A549 (cell line): Measurements from ENCODE around the gene TSR1. TPM values are rescaled to one million over a fixed set of nuclear protein-coding genes. Genes with fewer than 3 reads are reported as not detected.

ENCODE experiments used
- ATAC-seq, 2 experiments: fragments of 200-7000 bp in 1 of 2; fragments of >200 bp in 1 of 2; cut with Nextera tagmentation in 1 of 2; cut with Tn5 transposase in 1 of 2; 3 replicates each; pipeline versions ENCODE4 v1.8.0 to v1.9.1; 2018 to 2020; ENCODE audit warnings: mild to moderate bottlenecking in 1 of 2, moderate library complexity in 1 of 2
- CTCF ChIA-PET: fragments of 300-600 bp; sonication (Branson Sonifier 250); formaldehyde crosslinking; extraction: SDS; loops from one replicate; lab custom pipeline; 2021; ENCODE audit warnings: antibody characterized with exemption, inconsistent platforms; lab: Yijun Ruan, JAX
- POLR2A ChIA-PET: fragments of 350-600 bp; formaldehyde crosslinking; extraction: SDS; loops from one replicate; lab custom pipeline; 2021; ENCODE audit warnings: antibody characterized with exemption, inconsistent platforms; lab: Yijun Ruan, JAX
- DNase-seq, 2 experiments: peaks; one replicate each; pipeline versions ENCODE4 v3.0.0 to v3.0.0-alpha.2; 2011 to 2016; ENCODE audit warnings: low read depth in 1 of 2, low spot score in 1 of 2
- FAIRE-seq: peaks from 2 replicates; lab custom pipeline; 2011; peaks lifted over from hg19 to GRCh38; lab: Jason Lieb, UNC
- H3K27ac ChIP-seq, 2 experiments: fragments of >200 bp; sonication (Bioruptor Twin); formaldehyde crosslinking; 3 replicates each; pipeline ENCODE4 v1.5.1; 2016 to 2017
- H3K4me1 ChIP-seq: fragments of >200 bp; sonication (Bioruptor Twin); formaldehyde crosslinking; 3 replicates; pipeline ENCODE4 v1.6.1; 2016
- H3K4me2 ChIP-seq: fragments of >200 bp; sonication (Bioruptor Twin); formaldehyde crosslinking; 3 replicates; pipeline ENCODE4 v1.6.1; 2016
- H3K4me3 ChIP-seq: fragments of >200 bp; sonication (Bioruptor Twin); formaldehyde crosslinking; 3 replicates; pipeline ENCODE4 v1.5.1; 2016
- H3K9me3 ChIP-seq: fragments of >200 bp; sonication (Bioruptor Twin); formaldehyde crosslinking; 3 replicates; pipeline ENCODE4 v1.6.1; 2016
- BHLHE40 ChIP-seq: IDR thresholded peaks from 2 replicates; pipeline ENCODE4 v1.6.1; 2012; ENCODE audit warnings: low read depth, low read length, inconsistent platforms
- CBX8 ChIP-seq: fragments of 200-600 bp; sonication (generic); IDR thresholded peaks from 2 replicates; pipeline ENCODE4 v1.6.1; 2016
- CEBPB ChIP-seq, 2 experiments: fragments of >200 bp in 1 of 2; sonication (Bioruptor Twin) in 1 of 2; formaldehyde crosslinking in 1 of 2; IDR thresholded peaks; 2 replicates each; pipeline ENCODE4 v1.6.1; 2012 to 2016
- CHD2 ChIP-seq: fragments of 150-350 bp; IDR thresholded peaks from 2 replicates; pipeline ENCODE4 v1.6.1; 2014; ENCODE audit warnings: low read length; ENCODE audit not compliant: partially characterized antibody
- CHD4 ChIP-seq: fragments of 200-600 bp; sonication (generic); IDR thresholded peaks from 2 replicates; pipeline ENCODE4 v1.6.1; 2016; ENCODE audit warnings: antibody characterized with exemption, mild to moderate bottlenecking, borderline replicate concordance
- EHMT2 ChIP-seq: fragments of 200-600 bp; sonication (generic); IDR thresholded peaks from 2 replicates; pipeline ENCODE4 v1.6.1; 2016; ENCODE audit warnings: antibody characterized with exemption, low read depth, mild to moderate bottlenecking, moderate library complexity
- ESRRA ChIP-seq: fragments of 150-350 bp; IDR thresholded peaks from 2 replicates; pipeline ENCODE4 v1.6.1; 2014; ENCODE audit warnings: mild to moderate bottlenecking, low read length, borderline replicate concordance
- FOSB ChIP-seq: fragments of 250-450 bp; sonication (Bioruptor Pico); IDR thresholded peaks from 2 replicates; pipeline ENCODE4 v1.5.0; 2020; ENCODE audit warnings: mild to moderate bottlenecking, moderate library complexity
- FOSL2 ChIP-seq, 2 experiments: fragments of 450-650 bp in 1 of 2; fragments of >200 bp in 1 of 2; sonication (Bioruptor Twin) in 1 of 2; formaldehyde crosslinking; IDR thresholded peaks; 2 replicates each; pipeline versions ENCODE4 v1.5.0 to v1.6.1; 2016 to 2020; ENCODE audit warnings: mild to moderate bottlenecking in 1 of 2, moderate library complexity in 1 of 2
- HEYL ChIP-seq: fragments of 250-450 bp; sonication (Bioruptor Pico); IDR thresholded peaks from 2 replicates; pipeline ENCODE4 v1.8.0; 2021; ENCODE audit warnings: mild to moderate bottlenecking, moderate library complexity
- HOXB5 ChIP-seq: fragments of 250-450 bp; sonication (Bioruptor Pico); IDR thresholded peaks from 2 replicates; pipeline ENCODE4 v1.5.0; 2020; ENCODE audit warnings: mild to moderate bottlenecking, moderate library complexity
- KDM1A ChIP-seq: fragments of 200-600 bp; sonication (generic); IDR thresholded peaks from 2 replicates; pipeline ENCODE4 v1.6.1; 2016; ENCODE audit warnings: low read depth, mild to moderate bottlenecking
- MAFK ChIP-seq: fragments of 450-650 bp; IDR thresholded peaks from 2 replicates; pipeline ENCODE4 v1.6.1; 2014; ENCODE audit not compliant: partially characterized antibody
- MYC ChIP-seq: IDR thresholded peaks from 2 replicates; pipeline ENCODE4 v1.6.1; 2012; ENCODE audit warnings: mild to moderate bottlenecking, inconsistent platforms, low read length, improper control_type of control experiment, borderline replicate concordance
- NFE2L2 ChIP-seq: fragments of 150-350 bp; conservative IDR thresholded peaks from 2 replicates; pipeline ENCODE4 v1.6.1; 2014; ENCODE audit warnings: low read length
- NR3C1 ChIP-seq: fragments of >200 bp; sonication (Bioruptor Twin); formaldehyde crosslinking; IDR thresholded peaks from 3 replicates; pipeline ENCODE4 v1.6.1; 2017
- POLR2A ChIP-seq: IDR thresholded peaks from 2 replicates; pipeline ENCODE4 v1.6.1; 2012; ENCODE audit warnings: mild to moderate bottlenecking, low read length
- RAD21 ChIP-seq, 2 experiments: fragments of >200 bp in 1 of 2; sonication (Bioruptor Twin) in 1 of 2; formaldehyde crosslinking in 1 of 2; IDR thresholded peaks in 1 of 2; conservative IDR thresholded peaks in 1 of 2; 2 replicates in 1 of 2; 3 replicates in 1 of 2; pipeline ENCODE4 v1.6.1; 2012 to 2018; ENCODE audit warnings: inconsistent platforms in 1 of 2
- RCOR1 ChIP-seq: fragments of 150-350 bp; IDR thresholded peaks from 2 replicates; pipeline ENCODE4 v1.6.1; 2014; ENCODE audit warnings: antibody characterized with exemption, low read length, low read depth
- SMC3 ChIP-seq: fragments of >200 bp; sonication (Bioruptor Twin); formaldehyde crosslinking; IDR thresholded peaks from 3 replicates; pipeline ENCODE4 v1.6.1; 2018; ENCODE audit warnings: inconsistent platforms
- ZC3H11A ChIP-seq: fragments of 450-650 bp; IDR thresholded peaks from 2 replicates; pipeline ENCODE4 v1.6.1; 2014; ENCODE audit warnings: antibody characterized with exemption, mild to moderate bottlenecking
- WGBS: methylation state at CpG from one replicate; pipeline ENCODE4 v1.1.6; 2017; ENCODE audit errors: missing lambda C conversion rate; 5-methylcytosine and 5-hydroxymethylcytosine counted together
- polyA plus RNA-seq, 4 experiments: library from polyadenylated mRNA; depleted of rRNA in 3 of 4; stranded (reverse); fragments of >200 nt; fragmentation: RNase III in 1 of 4; extraction: RNeasy Plus Mini Kit Qiagen cat#74134 plus additional on column Dnase treatment in 1 of 4; gene quantifications; 2 replicates in 3 of 4; 3 replicates in 1 of 4; pipeline ENCODE4 v1.2.3, GENCODE V29; 2011 to 2017
- TF ChIP-seq, protein P1 (sequence below): IDR thresholded peaks from 2 replicates; pipeline ENCODE4 v1.6.1; 2012
- TF ChIP-seq, protein P2 (sequence below): IDR thresholded peaks from 2 replicates; pipeline ENCODE4 v1.6.1; 2012
- TF ChIP-seq, protein P3 (sequence below): fragments of 150-350 bp; IDR thresholded peaks from 2 replicates; pipeline ENCODE4 v1.6.1; 2014; ENCODE audit warnings: low read depth, mild to moderate bottlenecking, low read length
- TF ChIP-seq, protein P4 (sequence below): fragments of 250-450 bp; sonication (Bioruptor Pico); IDR thresholded peaks from 2 replicates; pipeline ENCODE4 v1.5.0; 2021; ENCODE audit warnings: mild to moderate bottlenecking, moderate library complexity, borderline replicate concordance

Gene TSR1
- polyA plus RNA-seq, 2 of the 4 experiments (the other 2 are of a cell fraction) = 38.3 to 84.1 TPM

DNA sequence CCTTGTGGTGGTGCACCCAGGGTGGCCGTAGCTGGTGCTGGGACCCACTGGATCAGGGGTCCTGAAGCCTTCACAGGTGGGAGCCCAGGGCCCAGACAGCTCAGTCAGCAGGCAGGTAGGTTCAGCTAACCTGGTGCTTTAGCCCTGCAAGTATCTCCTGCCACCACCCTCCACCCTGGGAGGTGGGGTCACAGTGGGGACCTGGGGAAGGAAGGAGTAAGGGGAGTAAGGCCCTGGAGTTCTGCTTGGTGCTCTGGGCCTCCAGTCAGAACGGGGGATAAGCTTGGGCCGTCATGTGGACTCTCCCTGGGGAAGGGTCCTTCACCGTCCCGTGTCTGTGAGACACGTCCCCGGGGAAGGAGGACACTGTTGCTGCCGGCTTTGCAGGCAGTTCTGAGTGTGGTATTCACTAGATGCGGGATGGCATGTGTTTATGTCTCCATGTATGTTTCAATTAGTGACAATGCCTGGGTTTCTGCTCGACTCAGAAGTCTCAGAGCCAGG lies 21.7 kb upstream of the TSR1 start:
- Histone ChIP-seq H3K27ac (peak overlapping the region in 1 of 2 experiments; percentile 50; a peak in 3 of 6 replicates), H3K9me3 (no peaks in the 10 kb centered on the region), H3K4me2 (no peak overlapping the region), H3K4me1 (peaks cover 24% of the 10 kb centered on the region), H3K4me3 (no peak overlapping the region)
- CTCF ChIA-PET = interaction anchor here (0.8 to 15.8 kb wide), 9 partner anchors 9 to 126 kb away, joined by 3 to 255 read pairs (median 4); partner anchors contain the start of gene TSR1
- WGBS = 82% methylated on average over 10 of the region's 10 CpGs
- ATAC-seq = no peak
- no peak for FAIRE-seq
- DNase-seq = no peak
- TF ChIP-seq EHMT2 (no peak), RAD21 (conservative IDR thresholded peaks at IDR 0.05 in 1 of 2, IDR thresholded peaks at IDR 0.05 in 1 of 2) (no peak), CBX8 (no peak), POLR2A (no peak), FOSB (CRISPR knock-in tag) (no peak), HEYL (CRISPR knock-in tag) (no peak)
- TF ChIP-seq, protein P1, sequence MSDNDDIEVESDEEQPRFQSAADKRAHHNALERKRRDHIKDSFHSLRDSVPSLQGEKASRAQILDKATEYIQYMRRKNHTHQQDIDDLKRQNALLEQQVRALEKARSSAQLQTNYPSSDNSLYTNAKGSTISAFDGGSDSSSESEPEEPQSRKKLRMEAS = no peak
- POLR2A ChIA-PET = no interaction called here

DNA sequence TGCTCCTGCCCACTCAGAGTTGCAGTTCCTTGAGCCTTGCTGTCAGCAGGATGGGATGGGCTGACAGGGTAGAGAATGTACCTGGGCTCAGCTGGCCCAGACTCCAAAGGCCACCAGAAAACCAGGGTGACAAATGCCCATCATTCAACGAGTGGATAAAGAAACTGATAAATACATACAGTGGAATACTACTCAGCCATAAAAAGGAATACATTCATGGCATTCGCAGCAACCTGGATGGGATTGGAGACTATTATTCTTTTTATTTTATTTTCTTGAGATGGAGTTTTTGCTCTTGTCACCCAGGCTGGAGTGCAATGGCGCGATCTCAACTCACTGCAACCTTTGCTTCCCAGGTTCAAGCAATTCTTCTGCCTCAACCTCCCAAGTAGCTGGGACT lies 21.0 kb upstream of the TSR1 start:
- ChIA-PET POLR2A (no interaction called here), CTCF (interaction anchor here (1.0 to 15.8 kb wide), 6 partner anchors 9 to 76 kb away, joined by 4 to 255 read pairs (median 30); no protein-coding TSS in a partner anchor)
- Histone ChIP-seq H3K4me2 (no peak overlapping the region), H3K27ac (no peak overlapping the region), H3K9me3 (no peaks in the 10 kb centered on the region), H3K4me3 (no peak overlapping the region), H3K4me1 (peaks cover 24% of the 10 kb centered on the region)
- 91% methylated on average over 4 of the region's 4 CpGs for WGBS
- TF ChIP-seq MYC = no peak
- TF ChIP-seq, protein P2, sequence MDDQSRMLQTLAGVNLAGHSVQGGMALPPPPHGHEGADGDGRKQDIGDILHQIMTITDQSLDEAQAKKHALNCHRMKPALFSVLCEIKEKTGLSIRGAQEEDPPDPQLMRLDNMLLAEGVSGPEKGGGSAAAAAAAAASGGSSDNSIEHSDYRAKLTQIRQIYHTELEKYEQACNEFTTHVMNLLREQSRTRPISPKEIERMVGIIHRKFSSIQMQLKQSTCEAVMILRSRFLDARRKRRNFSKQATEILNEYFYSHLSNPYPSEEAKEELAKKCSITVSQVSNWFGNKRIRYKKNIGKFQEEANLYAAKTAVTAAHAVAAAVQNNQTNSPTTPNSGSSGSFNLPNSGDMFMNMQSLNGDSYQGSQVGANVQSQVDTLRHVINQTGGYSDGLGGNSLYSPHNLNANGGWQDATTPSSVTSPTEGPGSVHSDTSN = no peak
- no peak for TF ChIP-seq RCOR1
- TF ChIP-seq CBX8 = no peak
- TF ChIP-seq ESRRA = no peak
- no peak for TF ChIP-seq NFE2L2
- TF ChIP-seq BHLHE40 = no peak
- no peak for TF ChIP-seq CEBPB (IDR thresholded peaks at IDR 0.05)
- no peak for TF ChIP-seq FOSB (CRISPR knock-in tag)
- no peak for FAIRE-seq
- no peak for ATAC-seq
- no peak for DNase-seq

DNA sequence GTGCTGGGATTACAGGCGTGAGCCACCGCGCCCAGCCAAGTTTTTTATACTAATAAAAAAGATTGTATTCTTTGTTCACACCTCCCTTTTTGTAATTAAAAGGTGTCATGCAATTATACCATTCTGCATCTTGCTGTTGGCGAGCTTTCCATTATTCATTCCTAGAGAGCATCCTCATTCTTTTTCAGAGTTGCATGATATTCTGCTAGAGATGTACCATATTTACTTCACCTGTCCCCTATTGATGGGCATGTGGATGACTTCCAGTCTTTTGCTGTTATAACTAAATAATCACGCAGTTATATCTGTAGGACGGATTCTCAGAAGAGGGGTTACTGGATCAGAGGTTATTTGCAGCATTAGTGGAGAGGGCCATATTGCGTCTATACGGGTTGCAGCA lies 18.1 kb upstream of the TSR1 start:
- no peak for FAIRE-seq
- no peak for ATAC-seq
- H3K4me1 ChIP-seq = peaks cover 15% of the 10 kb centered on the region
- H3K4me2 ChIP-seq = no peak overlapping the region
- ChIA-PET POLR2A (interaction anchor here (1.9 kb wide), 1 partner anchor 17 kb away, joined by 11 read pairs; the partner anchor contains the start of genes SGSM2 and TSR1), CTCF (interaction anchor here (1.0 to 13.0 kb wide), 12 partner anchors 11 to 66 kb away, joined by 3 to 216 read pairs (median 14); partner anchors contain the start of genes SGSM2, SMG6, SRR and TSR1)
- TF ChIP-seq KDM1A (no peak), SMC3 (no peak)
- TF ChIP-seq, protein P3, sequence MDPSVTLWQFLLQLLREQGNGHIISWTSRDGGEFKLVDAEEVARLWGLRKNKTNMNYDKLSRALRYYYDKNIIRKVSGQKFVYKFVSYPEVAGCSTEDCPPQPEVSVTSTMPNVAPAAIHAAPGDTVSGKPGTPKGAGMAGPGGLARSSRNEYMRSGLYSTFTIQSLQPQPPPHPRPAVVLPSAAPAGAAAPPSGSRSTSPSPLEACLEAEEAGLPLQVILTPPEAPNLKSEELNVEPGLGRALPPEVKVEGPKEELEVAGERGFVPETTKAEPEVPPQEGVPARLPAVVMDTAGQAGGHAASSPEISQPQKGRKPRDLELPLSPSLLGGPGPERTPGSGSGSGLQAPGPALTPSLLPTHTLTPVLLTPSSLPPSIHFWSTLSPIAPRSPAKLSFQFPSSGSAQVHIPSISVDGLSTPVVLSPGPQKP = no peak
- H3K9me3 ChIP-seq = no peaks in the 10 kb centered on the region
- H3K27ac ChIP-seq = no peak overlapping the region
- no peak for DNase-seq
- WGBS = 83% methylated on average over 8 of the region's 8 CpGs
- no peak overlapping the region for H3K4me3 ChIP-seq

DNA sequence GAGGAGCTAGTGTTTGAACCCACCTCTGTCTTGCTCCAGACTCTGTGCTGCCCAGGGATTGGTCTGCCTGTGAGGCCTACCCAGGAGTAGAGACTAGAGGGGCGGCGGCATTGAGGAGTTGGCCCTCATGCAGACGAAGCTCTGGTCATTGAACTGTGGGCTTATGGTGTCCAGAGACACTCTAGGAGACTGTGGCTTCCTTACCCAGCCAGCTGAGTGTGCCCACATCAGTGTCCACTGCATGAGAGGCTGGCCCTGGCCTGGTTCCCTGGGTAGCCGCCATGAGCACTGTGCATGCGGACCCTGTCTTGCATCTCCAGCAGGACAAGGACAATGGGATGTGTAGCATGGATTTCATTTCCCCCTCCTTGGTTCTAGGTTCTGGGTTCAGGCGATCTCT lies 15.0 kb upstream of the TSR1 start:
- Histone ChIP-seq H3K4me3 (no peak overlapping the region), H3K4me1 (peaks cover 19% of the 10 kb centered on the region), H3K4me2 (no peak overlapping the region), H3K27ac (no peak overlapping the region), H3K9me3 (no peaks in the 10 kb centered on the region)
- ChIA-PET CTCF (interaction anchor here (0.6 to 13.0 kb wide), 8 partner anchors 14 to 297 kb away, joined by 3 to 216 read pairs (median 4); partner anchors contain the start of genes SGSM2, SMG6, SRR and TSR1), POLR2A (no interaction called here)
- FAIRE-seq (no peak), DNase-seq (no peak), ATAC-seq (no peak)
- 98% methylated on average over 6 of the region's 6 CpGs for WGBS
- TF ChIP-seq, protein P3 = no peak
- TF ChIP-seq FOSL2 (IDR thresholded peaks at IDR 0.05) (no peak), FOSL2 (CRISPR knock-in tag; IDR thresholded peaks at IDR 0.05) (no peak), NR3C1 (no peak), ZC3H11A (no peak), CHD2 (no peak), MAFK (no peak), CHD4 (no peak), CBX8 (no peak), CEBPB (IDR thresholded peaks at IDR 0.05) (no peak), BHLHE40 (no peak), HOXB5 (CRISPR knock-in tag) (no peak)
- TF ChIP-seq, protein P4, sequence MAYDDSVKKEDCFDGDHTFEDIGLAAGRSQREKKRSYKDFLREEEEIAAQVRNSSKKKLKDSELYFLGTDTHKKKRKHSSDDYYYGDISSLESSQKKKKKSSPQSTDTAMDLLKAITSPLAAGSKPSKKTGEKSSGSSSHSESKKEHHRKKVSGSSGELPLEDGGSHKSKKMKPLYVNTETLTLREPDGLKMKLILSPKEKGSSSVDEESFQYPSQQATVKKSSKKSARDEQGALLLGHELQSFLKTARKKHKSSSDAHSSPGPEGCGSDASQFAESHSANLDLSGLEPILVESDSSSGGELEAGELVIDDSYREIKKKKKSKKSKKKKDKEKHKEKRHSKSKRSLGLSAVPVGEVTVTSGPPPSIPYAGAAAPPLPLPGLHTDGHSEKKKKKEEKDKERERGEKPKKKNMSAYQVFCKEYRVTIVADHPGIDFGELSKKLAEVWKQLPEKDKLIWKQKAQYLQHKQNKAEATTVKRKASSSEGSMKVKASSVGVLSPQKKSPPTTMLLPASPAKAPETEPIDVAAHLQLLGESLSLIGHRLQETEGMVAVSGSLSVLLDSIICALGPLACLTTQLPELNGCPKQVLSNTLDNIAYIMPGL = no peak
